ENCODE measurements around the gene STK36.

Gene STK36

GRCh38 chr2:218671654-218672566, at the start of gene STK36, which contains the start of gene RNF25:
Gene STK36 (plus strand): TSS chr2:218672086. CDS start chr2:218672830, 744 bp downstream.
Gene RNF25 (minus strand): TSS chr2:218672002. CDS start chr2:218671970, 32 bp downstream.
- DNase-seq (ENCODE audit: low spot score): peak; percentile 95

- DNase-seq (ENCODE audit: low spot score): no peak
Measured at GRCh38 chr2:218622606-218623365, 49.1 kb upstream of the STK36 start.

GRCh38 chr2:218623366-218623705, 48.5 kb upstream of the STK36 start:
- DNase-seq (ENCODE audit: low spot score): no peak

GRCh38 chr2:218626369-218626768, 45.5 kb upstream of the STK36 start:
- no peak for DNase-seq (ENCODE audit: low spot score)

GRCh38 chr2:218627939-218628338, 43.9 kb upstream of the STK36 start:
- no peak for DNase-seq (ENCODE audit: low spot score)

- no peak for DNase-seq (ENCODE audit: low spot score)
Measured at GRCh38 chr2:218631837-218632236, 40.0 kb upstream of the STK36 start.

GRCh38 chr2:218635719-218636118, 36.2 kb upstream of the STK36 start:
- DNase-seq (ENCODE audit: low spot score): no peak

GRCh38 chr2:218638372-218638771, 33.5 kb upstream of the STK36 start:
- DNase-seq (ENCODE audit: low spot score): no peak

- no peak for DNase-seq (ENCODE audit: low spot score)
Measured at GRCh38 chr2:218642121-218642656, 29.7 kb upstream of the STK36 start.

GRCh38 chr2:218642786-218643185, 29.1 kb upstream of the STK36 start:
- DNase-seq (ENCODE audit: low spot score): no peak

- no peak for DNase-seq (ENCODE audit: low spot score)
Measured at GRCh38 chr2:218643751-218644310, 28.1 kb upstream of the STK36 start.

GRCh38 chr2:218644721-218645120, 27.2 kb upstream of the STK36 start:
- DNase-seq (ENCODE audit: low spot score): no peak

GRCh38 chr2:218645126-218645525, 26.8 kb upstream of the STK36 start:
- no peak for DNase-seq (ENCODE audit: low spot score)

- peak; percentile 74 for DNase-seq (ENCODE audit: low spot score)
Measured at GRCh38 chr2:218648088-218648786, 23.6 kb upstream of the STK36 start.

- no peak for DNase-seq (ENCODE audit: low spot score)
Measured at GRCh38 chr2:218648787-218649100, 23.1 kb upstream of the STK36 start.

- DNase-seq (ENCODE audit: low spot score): no peak
Measured at GRCh38 chr2:218655751-218656150, 16.1 kb upstream of the STK36 start.

- DNase-seq (ENCODE audit: low spot score): peak; percentile 23
Measured at GRCh38 chr2:218658671-218659257, 13.1 kb upstream of the STK36 start.

GRCh38 chr2:218659258-218659987, 12.5 kb upstream of the STK36 start, which contains the start of the genes BCS1L and ZNF142:
Gene BCS1L (plus strand): TSS chr2:218659683. CDS start chr2:218660988, 1,305 bp downstream.
Gene ZNF142 (minus strand): TSS chr2:218659623. CDS start chr2:218656429, 3,194 bp downstream.
- DNase-seq (ENCODE audit: low spot score): peak; percentile 95

GRCh38 chr2:218659988-218660358, 11.9 kb upstream of the STK36 start:
- no peak for DNase-seq (ENCODE audit: low spot score)

GRCh38 chr2:218662377-218662776, 9.5 kb upstream of the STK36 start:
- no peak for DNase-seq (ENCODE audit: low spot score)

GRCh38 chr2:218662827-218663226, 9.1 kb upstream of the STK36 start:
- DNase-seq (ENCODE audit: low spot score): no peak
